ENCODE results near the gene UBAP2L. TPM values are rescaled to one million over a fixed set of nuclear protein-coding genes. Genes with fewer than 3 reads are reported as not detected.

Gene UBAP2L
- total and polyA plus RNA-seq, 9 of the 15 experiments (the other 6 are each of a cell fraction or from before 2014, with no cell fraction given): 75.0 to 245 (median 119) TPM

- TF ChIP-seq, protein P1, sequence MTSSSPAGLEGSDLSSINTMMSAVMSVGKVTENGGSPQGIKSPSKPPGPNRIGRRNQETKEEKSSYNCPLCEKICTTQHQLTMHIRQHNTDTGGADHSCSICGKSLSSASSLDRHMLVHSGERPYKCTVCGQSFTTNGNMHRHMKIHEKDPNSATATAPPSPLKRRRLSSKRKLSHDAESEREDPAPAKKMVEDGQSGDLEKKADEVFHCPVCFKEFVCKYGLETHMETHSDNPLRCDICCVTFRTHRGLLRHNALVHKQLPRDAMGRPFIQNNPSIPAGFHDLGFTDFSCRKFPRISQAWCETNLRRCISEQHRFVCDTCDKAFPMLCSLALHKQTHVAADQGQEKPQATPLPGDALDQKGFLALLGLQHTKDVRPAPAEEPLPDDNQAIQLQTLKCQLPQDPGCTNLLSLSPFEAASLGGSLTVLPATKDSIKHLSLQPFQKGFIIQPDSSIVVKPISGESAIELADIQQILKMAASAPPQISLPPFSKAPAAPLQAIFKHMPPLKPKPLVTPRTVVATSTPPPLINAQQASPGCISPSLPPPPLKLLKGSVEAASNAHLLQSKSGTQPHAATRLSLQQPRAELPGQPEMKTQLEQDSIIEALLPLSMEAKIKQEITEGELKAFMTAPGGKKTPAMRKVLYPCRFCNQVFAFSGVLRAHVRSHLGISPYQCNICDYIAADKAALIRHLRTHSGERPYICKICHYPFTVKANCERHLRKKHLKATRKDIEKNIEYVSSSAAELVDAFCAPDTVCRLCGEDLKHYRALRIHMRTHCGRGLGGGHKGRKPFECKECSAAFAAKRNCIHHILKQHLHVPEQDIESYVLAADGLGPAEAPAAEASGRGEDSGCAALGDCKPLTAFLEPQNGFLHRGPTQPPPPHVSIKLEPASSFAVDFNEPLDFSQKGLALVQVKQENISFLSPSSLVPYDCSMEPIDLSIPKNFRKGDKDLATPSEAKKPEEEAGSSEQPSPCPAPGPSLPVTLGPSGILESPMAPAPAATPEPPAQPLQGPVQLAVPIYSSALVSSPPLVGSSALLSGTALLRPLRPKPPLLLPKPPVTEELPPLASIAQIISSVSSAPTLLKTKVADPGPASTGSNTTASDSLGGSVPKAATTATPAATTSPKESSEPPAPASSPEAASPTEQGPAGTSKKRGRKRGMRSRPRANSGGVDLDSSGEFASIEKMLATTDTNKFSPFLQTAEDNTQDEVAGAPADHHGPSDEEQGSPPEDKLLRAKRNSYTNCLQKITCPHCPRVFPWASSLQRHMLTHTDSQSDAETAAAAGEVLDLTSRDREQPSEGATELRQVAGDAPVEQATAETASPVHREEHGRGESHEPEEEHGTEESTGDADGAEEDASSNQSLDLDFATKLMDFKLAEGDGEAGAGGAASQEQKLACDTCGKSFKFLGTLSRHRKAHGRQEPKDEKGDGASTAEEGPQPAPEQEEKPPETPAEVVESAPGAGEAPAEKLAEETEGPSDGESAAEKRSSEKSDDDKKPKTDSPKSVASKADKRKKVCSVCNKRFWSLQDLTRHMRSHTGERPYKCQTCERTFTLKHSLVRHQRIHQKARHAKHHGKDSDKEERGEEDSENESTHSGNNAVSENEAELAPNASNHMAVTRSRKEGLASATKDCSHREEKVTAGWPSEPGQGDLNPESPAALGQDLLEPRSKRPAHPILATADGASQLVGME (CRISPR knock-in tag; IDR thresholded peaks at IDR 0.05): no peak; the same call in 1 of the 2 replicates
- TF ChIP-seq PCBP2 (IDR thresholded peaks at IDR 0.05; ENCODE audit: low read depth, low read length, poor library complexity, severe bottlenecking) (no peak), NR2C2 (CRISPR knock-in tag; IDR thresholded peaks at IDR 0.05) (no peak), NR2C2 (tag; IDR thresholded peaks at IDR 0.05) (peak; percentile 32; the same call in 1 of the 2 replicates), CREB3L1 (IDR thresholded peaks at IDR 0.05; ENCODE audit: borderline replicate concordance, low read depth) (peak; percentile 87), NR2F6 (CRISPR knock-in tag; IDR thresholded peaks at IDR 0.05) (no peak), SFPQ (IDR thresholded peaks at IDR 0.05; ENCODE audit: low read depth, low read length) (no peak), SETDB1 (IDR thresholded peaks at IDR 0.05; ENCODE audit: low read length) (peak; percentile 31), HOMEZ (CRISPR knock-in tag; IDR thresholded peaks at IDR 0.05) (0 out of 2 replicates have a peak, but pooled peaks have one; percentile 12), ZNF3 (CRISPR knock-in tag; IDR thresholded peaks at IDR 0.05) (no peak)
- TF ChIP-seq, protein P2, sequence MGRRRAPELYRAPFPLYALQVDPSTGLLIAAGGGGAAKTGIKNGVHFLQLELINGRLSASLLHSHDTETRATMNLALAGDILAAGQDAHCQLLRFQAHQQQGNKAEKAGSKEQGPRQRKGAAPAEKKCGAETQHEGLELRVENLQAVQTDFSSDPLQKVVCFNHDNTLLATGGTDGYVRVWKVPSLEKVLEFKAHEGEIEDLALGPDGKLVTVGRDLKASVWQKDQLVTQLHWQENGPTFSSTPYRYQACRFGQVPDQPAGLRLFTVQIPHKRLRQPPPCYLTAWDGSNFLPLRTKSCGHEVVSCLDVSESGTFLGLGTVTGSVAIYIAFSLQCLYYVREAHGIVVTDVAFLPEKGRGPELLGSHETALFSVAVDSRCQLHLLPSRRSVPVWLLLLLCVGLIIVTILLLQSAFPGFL (CRISPR knock-in tag; IDR thresholded peaks at IDR 0.05): no peak
Measured at GRCh38 chr1:154220071-154220969, at the start of gene UBAP2L (continued).
